HG02870 (cell line): ENCODE results near the gene USP40.

ENCODE experiments used
- ATAC-seq: cut with Tn5 transposase; IDR thresholded peaks from one replicate; pipeline ENCODE4 v1.9.1; 2021; ENCODE audit warnings: mild to moderate bottlenecking, moderate library complexity; ENCODE audit not compliant: unreplicated experiment

The USP40 gene

GRCh38 chr2:233479616-233480489, 86.7 kb downstream of the USP40 start:
- no peak for ATAC-seq

- no peak for ATAC-seq
Observed at GRCh38 chr2:233477548-233478433, 88.8 kb downstream of the USP40 start.

DNA sequence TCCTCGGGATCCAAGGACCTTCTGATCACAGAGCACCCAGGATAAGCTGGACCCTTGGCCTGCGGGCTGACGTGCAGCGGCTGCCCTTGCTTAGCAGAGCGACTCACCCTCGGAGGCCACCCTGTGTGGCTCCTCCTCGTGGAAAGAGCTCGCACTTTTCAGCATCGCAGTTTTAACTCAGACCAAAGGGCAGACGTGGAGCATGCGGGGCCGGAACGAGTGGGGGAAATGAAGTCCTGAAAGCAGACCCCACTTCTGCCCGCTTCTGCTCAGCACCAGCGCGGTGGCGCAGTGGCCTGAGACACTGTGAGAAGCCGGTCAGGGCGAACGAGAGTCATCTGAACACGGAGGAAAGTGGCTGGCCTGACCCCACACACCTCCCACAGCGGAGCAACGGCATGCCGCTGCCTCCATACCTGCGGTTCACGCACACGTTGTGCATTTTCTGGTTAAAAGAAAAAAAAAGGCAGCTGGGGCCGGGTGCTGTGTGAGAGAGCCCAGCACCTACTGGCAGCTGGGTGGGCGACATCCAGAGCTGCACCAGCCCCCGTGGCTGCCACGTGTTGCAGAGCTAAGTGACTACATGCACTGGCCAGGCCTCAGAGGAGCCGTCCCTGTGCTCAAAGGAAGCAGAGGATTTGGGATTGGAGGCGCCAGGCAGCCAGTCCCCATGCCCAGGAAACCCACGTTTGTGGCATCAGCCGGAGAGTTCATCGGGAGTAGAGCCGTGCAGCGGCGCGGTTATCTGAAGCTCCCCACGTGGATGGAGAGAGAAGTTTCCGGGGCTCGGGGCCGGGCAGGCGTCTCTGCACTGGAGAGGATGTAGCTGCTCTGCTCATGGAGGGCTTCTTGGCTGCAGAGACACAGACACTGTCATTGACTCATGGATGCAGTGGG, 89.7 kb downstream of the USP40 start:
- ATAC-seq, result no peak

GRCh38 chr2:233476063-233476410, 90.5 kb downstream of the USP40 start:
- no peak for ATAC-seq

DNA sequence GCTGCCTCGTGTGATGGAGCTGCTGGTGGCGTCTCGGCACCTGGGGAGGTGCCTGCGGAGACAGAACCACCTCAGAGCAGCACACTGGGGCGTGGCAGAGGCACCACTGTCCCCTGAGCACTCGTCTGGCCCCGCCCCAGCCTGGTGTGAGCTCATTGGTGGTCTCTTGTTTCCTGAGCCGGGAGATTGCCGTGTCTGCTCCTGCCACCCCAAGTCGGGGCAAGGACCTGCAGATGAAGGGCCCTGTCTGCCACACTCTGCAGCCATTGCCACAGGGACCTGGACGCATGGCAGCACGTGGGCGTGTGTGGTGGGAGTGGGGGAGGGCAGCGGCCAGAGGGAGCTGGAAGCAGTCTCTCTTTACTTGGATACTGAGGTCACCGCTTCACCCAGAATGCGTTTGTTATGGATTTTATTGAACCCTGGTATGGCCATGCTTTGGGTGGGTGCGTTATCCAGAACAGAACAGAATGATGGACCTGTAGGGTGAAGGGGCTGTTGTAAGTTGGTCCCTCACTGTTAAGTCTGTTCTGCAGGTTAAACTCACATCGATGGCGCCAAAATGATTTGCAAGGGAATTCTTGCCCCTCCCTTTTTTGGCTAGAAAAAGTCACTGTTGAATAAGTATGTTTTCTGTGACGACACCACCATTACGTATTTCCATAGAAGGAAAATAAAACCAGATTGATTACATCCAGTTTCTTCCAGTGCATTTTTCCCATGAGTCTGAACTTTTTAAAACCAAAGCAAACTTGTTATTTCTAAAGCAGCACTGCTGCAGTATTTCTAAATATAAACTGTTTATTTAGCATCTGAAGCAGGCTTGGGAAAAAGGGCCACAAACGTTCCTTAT, 92.0 kb downstream of the USP40 start:
- ATAC-seq, result no peak

GRCh38 chr2:233473878-233474277, 92.7 kb downstream of the USP40 start:
- ATAC-seq, result no peak

DNA sequence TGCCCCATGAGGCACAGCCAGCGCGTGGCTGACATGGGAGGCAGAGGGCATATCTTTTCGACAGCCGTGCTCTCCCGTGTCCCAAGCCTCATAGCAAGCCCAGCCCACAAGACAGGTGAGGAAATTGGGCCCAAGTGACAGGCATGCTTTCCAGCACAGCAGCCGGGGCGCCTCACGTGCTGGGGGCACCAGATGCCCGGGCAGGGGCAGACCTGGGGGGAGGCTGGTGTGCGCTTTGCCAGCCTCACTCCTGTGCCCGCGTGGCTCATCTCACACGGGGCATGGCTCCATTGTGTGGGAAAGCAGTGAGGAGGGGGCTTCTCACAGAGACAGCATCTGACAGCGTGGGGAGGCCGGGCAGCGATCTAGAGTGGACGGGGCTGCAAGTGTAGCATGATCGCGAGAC, 93.2 kb downstream of the USP40 start:
- ATAC-seq, result no peak

GRCh38 chr2:233471291-233472035, 95.1 kb downstream of the USP40 start:
- ATAC-seq, result no peak

DNA sequence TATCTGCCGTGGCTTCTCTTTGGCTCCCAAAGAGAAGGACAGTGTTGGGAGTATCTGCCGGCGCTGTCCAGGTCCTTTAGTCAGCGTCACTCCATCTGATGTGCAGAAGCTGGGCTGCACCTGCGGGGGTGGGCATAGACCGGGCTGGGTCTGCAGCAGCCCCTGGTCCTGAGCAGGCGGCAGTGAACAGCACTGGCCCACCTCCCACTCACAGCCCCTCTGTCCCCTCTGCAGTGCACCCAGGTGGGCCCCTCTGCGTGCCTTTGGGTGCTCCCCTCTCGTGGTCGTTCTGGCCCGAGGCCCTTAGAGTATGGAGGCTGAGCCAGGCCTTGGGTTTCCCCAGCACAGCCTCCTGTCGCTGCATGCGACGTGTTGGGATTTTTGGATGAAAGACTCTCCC, 95.7 kb downstream of the USP40 start:
- no peak for ATAC-seq

GRCh38 chr2:233470011-233470687, 96.4 kb downstream of the USP40 start:
- ATAC-seq, result no peak

DNA sequence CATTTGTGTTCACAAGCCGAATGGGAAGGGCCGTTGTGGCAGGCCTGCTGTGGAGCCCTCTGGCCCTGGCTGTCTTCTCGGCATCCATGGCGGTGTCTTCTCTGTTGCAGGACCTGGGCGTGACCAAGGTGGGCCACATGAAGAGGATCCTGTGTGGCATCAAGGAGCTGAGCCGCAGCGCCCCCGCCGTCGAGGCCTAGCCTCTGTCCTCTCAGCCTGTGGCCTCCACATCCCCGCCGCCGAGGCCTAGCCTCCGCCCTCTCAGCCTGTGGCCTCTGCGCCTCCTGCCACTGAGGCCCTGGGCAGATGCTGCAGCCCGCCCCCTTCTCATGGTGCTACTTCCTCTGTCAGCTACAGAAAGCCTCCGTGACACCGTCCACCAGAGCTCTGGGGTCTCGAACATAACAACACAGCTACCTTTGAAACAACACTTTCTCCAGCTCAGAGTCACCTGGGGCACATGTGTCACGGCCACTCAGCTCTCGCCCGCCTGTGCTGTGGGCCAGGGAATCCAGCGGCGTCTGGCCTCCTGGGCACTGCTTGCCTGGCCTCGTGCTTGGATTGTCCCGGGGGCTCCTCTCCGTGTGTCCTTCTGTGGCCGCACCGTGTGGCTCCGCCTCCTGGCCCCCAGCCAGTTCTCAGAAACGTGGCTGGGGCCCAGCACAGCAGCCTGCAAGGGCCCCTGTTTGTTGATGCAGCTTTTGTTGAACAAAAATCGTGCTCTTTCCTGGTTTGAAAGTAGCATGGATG, 97.1 kb downstream of the USP40 start:
- ATAC-seq, result no peak

DNA sequence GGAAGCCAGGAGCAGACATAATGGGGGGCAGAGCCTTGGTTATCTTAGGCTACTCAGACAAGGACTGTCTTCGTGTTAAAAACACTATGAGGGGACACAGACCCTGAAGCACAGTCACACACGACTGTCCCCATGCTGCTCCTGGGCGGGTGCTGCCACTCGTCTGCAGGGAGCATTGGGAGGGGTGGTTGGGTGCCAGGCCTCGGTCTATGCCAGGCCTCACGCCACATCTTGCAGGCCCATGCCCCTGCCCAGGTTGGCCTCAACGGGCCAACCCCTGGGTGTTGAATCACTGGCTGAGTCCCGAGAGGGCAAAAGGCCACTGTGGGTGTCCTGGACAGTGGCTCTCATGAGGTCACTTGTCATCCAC, 97.9 kb downstream of the USP40 start:
- ATAC-seq, result no peak

- ATAC-seq, result no peak
Observed at GRCh38 chr2:233468047-233468740, 98.4 kb downstream of the USP40 start.

GRCh38 chr2:233466991-233467603, 99.5 kb downstream of the USP40 start:
- ATAC-seq, result no peak

GRCh38 chr2:233464531-233465240, 101.9 kb downstream of the USP40 start:
- ATAC-seq, result no peak

DNA sequence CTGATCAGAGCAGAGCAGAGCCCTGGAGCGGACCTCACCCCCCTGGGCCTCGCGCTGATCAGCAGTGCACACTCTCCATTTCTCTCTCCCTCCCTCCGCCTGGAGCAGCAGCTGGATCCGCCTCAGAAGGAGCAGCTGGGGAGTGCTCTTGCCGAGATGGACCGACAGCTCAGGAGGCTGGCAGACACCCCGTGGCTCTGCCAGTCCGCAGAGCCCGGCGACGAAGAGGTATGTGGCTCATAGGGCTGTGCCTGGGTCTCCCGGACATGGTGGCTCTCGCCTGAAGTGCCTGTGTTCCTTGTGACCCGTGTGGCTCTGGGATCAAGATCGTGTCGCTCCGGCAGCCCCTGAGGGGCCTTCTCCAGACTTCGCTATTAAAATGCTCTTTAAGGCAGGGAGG, 102.5 kb downstream of the USP40 start:
- no peak for ATAC-seq

DNA sequence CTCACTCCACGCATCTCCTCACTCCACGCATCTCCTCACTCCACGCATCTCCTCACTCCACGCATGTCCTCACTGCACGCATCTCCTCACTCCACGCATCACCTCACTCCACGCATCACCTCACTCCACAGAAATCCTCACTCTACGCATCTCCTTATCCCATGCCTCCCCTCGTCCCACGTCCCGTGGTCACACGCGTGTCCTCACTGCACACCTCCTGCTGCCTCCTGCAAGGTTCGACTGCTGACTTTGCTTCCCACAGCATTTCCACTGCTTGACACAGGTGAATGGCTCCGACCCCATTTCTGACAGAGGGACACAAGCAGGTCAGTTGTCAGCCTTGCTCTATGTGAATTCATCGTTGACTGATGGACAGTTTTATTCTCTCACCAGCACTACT, 103.0 kb downstream of the USP40 start:
- no peak for ATAC-seq
